HG03354 (cell line): ENCODE results near the gene D2HGDH.
"Not testable (repeated sequence)": the region's sequence is repeated elsewhere in the genome, so short reads cannot be mapped to it uniquely, and the experiment has no call there.

Experiments
- ATAC-seq: cut with Tn5 transposase; IDR thresholded peaks from one replicate; pipeline ENCODE4 v1.9.1; 2021; ENCODE audit warnings: mild to moderate bottlenecking; ENCODE audit not compliant: unreplicated experiment, poor library complexity, severe bottlenecking

Gene D2HGDH

GRCh38 chr2:241814393-241814642 is 79.9 kb downstream of the D2HGDH start:
- no peak for ATAC-seq

GRCh38 chr2:241814643-241815476 is 80.4 kb downstream of the D2HGDH start:
- no peak for ATAC-seq

GRCh38 chr2:241815477-241816430 is 81.3 kb downstream of the D2HGDH start:
- ATAC-seq = no peak

GRCh38 chr2:241816431-241817121 is 82.1 kb downstream of the D2HGDH start:
- ATAC-seq = no peak

GRCh38 chr2:241817126-241817820 is 82.8 kb downstream of the D2HGDH start:
- no peak for ATAC-seq

GRCh38 chr2:241817821-241818215 is 83.4 kb downstream of the D2HGDH start:
- ATAC-seq = not testable (repeated sequence)
